HAP-1 (cell line): ENCODE results near the gene RNGTT.
"Not testable (repeated sequence)": the region's sequence is repeated elsewhere in the genome, so short reads cannot be mapped to it uniquely, and the experiment has no call there.

Experiments used
- DNase-seq, 2 experiments: peaks; one replicate each; pipeline ENCODE4 v3.0.0-alpha.2; 2016 to 2020; ENCODE audit warnings: low spot score in 2 of 2
- H3K27me3 ChIP-seq: fragments of 250-450 bp; sonication (Bioruptor Pico); 2 replicates; pipeline ENCODE4 v1.5.1; 2020; ENCODE audit warnings: low read depth, mild to moderate bottlenecking, moderate library complexity
- H3K36me3 ChIP-seq: fragments of 250-450 bp; sonication (Bioruptor Pico); replicated peaks from 2 replicates; pipeline ENCODE4 v1.5.1; 2020; ENCODE audit warnings: mild to moderate bottlenecking
- H3K4me1 ChIP-seq: fragments of 250-450 bp; sonication (Bioruptor Pico); 2 replicates; pipeline ENCODE4 v1.5.1; 2020; ENCODE audit warnings: mild to moderate bottlenecking
- H3K4me3 ChIP-seq: fragments of 250-450 bp; sonication (Bioruptor Pico); 2 replicates; pipeline ENCODE4 v1.5.1; 2020; ENCODE audit warnings: mild to moderate bottlenecking, moderate library complexity
- H3K9me3 ChIP-seq: fragments of 250-450 bp; sonication (Bioruptor Pico); 2 replicates; pipeline ENCODE4 v1.5.1; 2020; ENCODE audit warnings: mild to moderate bottlenecking, moderate library complexity
- in situ Hi-C: fragments of 300-500 bp; cut with MboI; formaldehyde crosslinking; loops from 3 replicates; pipeline ENCODE4 v1.14.3; 2020; ENCODE audit warnings: low sequenced_read_pairs, inconsistent platforms, mixed read lengths

RNGTT gene

DNA sequence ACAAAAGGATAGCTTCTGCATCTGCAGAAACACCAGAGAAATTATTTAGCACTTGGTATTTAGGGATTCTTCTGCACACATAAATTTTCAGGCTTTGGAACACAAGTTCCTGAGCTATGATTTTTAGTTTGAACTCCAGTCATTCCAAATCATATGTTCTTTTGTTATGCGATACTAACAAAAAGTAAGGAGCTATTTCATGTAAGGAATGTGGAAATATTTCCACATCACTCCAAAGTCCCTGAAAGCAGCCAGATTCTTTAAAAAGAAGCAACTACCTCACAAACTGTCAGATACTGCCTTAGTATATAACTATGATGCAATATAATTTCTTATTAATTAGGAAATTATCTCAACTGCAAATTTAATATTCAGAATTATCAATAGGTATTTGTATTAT, 106.9 kb downstream of the RNGTT start:
- no peaks in the 10 kb centered on the region for H3K36me3 ChIP-seq
- H3K4me1 ChIP-seq = peaks cover 9% of the 10 kb centered on the region
- no peaks in the 10 kb centered on the region for H3K9me3 ChIP-seq
- H3K27me3 ChIP-seq = no peaks in the 10 kb centered on the region
- in situ Hi-C loops = loop anchor here (25.0 kb wide), 1 partner anchor 919 kb away; no protein-coding TSS in a partner anchor
- no peak for DNase-seq
- H3K4me3 ChIP-seq = no peak overlapping the region

DNA sequence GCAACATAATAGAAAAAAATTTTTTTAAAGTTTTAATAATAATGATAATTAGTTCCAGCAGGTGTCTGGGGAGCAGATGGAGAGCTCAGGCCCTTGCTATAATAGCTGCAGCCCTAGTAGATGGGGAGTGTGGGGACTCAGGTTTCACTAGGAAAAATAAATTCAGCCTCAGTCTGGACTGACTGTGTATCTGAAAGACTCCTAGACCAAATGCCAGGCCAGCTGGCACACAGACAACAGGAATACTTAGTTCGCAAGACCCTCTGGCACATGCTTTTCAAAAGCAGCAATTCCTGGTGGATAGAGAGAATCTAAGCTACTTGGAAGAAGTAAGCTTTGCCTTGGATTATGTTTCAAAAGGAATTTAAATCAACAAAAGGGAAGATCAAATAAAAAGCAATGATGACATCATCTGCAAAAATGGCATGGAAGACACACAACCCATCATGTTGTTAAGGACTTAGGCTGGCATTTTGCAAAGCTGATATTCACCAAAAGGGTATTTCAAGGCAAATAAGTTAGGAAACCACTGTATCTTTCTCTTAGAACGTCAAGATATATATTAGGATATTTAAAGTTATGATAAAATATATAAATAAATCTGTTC, 107.8 kb downstream of the RNGTT start:
- DNase-seq = no peak

DNA sequence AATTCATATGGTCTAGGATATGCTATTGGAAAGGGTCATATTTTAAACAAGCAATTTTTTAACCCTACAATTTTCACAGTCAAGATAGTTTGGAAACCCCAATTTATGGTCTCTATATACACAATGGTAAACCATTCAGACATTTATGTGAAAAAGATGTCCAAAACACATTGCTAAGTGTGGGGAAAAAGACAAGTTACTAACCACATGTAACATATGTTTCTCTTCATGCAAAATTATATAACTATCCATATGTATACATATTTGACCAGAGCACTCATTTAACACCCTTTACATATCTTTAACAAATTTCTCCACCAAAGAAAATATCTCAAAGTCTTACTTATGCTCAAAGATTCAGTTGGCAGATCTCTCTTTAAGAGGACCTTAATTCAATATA, 110.6 kb downstream of the RNGTT start:
- Histone ChIP-seq H3K27me3 (no peaks in the 10 kb centered on the region), H3K4me1 (peaks cover 9% of the 10 kb centered on the region), H3K9me3 (no peaks in the 10 kb centered on the region), H3K36me3 (no peaks in the 10 kb centered on the region), H3K4me3 (no peak overlapping the region)
- DNase-seq = no peak
- in situ Hi-C loops = loop anchor here (25.0 kb wide), 1 partner anchor 915 kb away; no protein-coding TSS in a partner anchor

More for the DNA sequence above, 107.8 kb downstream of the RNGTT start:
- no peaks in the 10 kb centered on the region for H3K27me3 ChIP-seq
- H3K4me3 ChIP-seq = no peak overlapping the region
- H3K36me3 ChIP-seq = no peaks in the 10 kb centered on the region
- peaks cover 9% of the 10 kb centered on the region for H3K4me1 ChIP-seq
- in situ Hi-C loops = loop anchor here (25.0 kb wide), 1 partner anchor 918 kb away; no protein-coding TSS in a partner anchor
- no peaks in the 10 kb centered on the region for H3K9me3 ChIP-seq

DNA sequence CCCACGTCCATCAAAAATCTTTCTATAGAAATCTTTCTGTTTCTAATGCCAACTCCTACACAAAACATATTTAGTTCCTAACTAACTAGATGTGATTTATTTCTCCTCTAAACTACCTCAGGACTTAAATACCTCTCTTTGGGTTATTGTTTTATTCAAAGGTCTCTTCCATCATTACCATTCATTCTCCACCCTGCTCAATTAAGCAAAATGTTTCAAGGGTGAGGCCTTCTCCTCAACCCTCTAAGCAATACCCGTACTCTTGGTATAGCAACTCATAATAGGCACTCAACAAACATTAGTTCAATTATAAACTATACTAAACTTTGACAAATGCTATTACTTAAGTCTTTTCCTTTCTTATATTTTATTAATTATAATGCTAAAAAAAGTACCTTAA, 111.4 kb downstream of the RNGTT start:
- no peak overlapping the region for H3K4me3 ChIP-seq
- H3K4me1 ChIP-seq = peaks cover 9% of the 10 kb centered on the region
- in situ Hi-C loops = loop anchor here (25.0 kb wide), 1 partner anchor 915 kb away; no protein-coding TSS in a partner anchor
- H3K27me3 ChIP-seq = no peaks in the 10 kb centered on the region
- no peaks in the 10 kb centered on the region for H3K9me3 ChIP-seq
- H3K36me3 ChIP-seq = no peaks in the 10 kb centered on the region
- DNase-seq = no peak

DNA sequence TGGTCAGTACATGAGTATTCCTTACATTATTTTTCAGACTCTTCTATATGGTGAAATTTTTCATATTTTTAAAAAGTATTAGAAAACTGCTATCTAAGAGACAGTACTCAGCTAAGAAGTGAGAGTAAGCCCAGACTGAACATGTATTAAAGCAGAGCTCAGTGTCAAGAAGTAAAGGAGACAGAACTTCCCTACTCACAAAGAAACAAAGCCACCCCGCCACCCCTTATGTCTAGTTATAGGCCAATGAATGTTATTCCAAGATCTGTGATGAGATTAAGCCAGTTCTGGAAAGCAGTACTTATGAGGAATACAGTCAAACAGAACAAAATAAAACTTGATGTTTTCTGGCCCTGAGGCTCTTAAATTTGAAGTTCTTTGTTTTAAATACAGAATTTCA, 114.5 kb downstream of the RNGTT start:
- no peaks in the 10 kb centered on the region for H3K9me3 ChIP-seq
- no peaks in the 10 kb centered on the region for H3K36me3 ChIP-seq
- DNase-seq = peak; percentile 38 to 42
- H3K4me3 ChIP-seq = no peak overlapping the region
- no peaks in the 10 kb centered on the region; the same call in 1 of the 2 replicates for H3K4me1 ChIP-seq
- H3K27me3 ChIP-seq = no peaks in the 10 kb centered on the region
- in situ Hi-C loops = no loop called here

GRCh38 chr6:88843040-88843439, 120.4 kb downstream of the RNGTT start:
- DNase-seq = no peak
- in situ Hi-C loops = no loop called here
- Histone ChIP-seq H3K4me1 (no peaks in the 10 kb centered on the region), H3K4me3 (no peak overlapping the region), H3K9me3 (no peaks in the 10 kb centered on the region), H3K27me3 (no peaks in the 10 kb centered on the region), H3K36me3 (no peaks in the 10 kb centered on the region)

- in situ Hi-C loops = no loop called here
- no peak for DNase-seq
- no peaks in the 10 kb centered on the region for H3K9me3 ChIP-seq
- H3K36me3 ChIP-seq = no peaks in the 10 kb centered on the region
- no peak overlapping the region for H3K4me3 ChIP-seq
- H3K4me1 ChIP-seq = no peaks in the 10 kb centered on the region
- H3K27me3 ChIP-seq = no peaks in the 10 kb centered on the region
Measured at GRCh38 chr6:88842320-88842719, 121.1 kb downstream of the RNGTT start.

DNA sequence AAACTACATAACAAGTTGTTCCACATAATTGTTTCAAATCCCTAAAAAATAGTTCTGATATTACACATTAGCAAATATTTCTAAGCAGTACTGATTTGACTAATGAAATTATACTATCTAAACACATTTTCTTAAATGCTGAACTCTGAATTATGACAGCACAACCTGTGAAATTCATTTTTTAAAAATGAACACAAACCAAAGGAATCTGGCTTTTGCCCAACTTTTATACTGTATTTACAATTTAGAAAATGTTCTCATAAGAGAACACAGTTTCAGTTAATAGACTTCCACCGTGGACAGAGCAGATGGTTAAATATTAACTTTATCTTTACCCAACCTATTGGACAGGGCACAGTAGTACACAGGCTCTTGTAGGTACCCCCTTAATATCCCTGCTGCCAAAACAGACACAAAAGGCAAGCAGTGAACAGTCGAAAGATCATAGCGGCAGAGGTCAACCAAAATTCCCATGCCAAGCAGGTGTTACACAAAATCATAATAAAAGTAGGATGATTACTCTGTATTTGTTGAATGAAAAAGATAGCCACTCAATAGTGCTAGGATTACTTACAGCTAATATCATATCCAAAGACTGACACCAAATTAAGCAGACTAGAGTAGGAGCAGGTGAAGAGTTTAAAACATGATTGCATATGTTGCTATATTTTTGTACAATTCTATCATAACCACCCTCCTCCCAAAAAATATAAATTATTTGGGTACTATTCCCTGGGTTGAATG, 122.5 kb downstream of the RNGTT start:
- DNase-seq = no peak
- Histone ChIP-seq H3K4me1 (no peaks in the 10 kb centered on the region), H3K4me3 (no peak overlapping the region), H3K36me3 (no peaks in the 10 kb centered on the region), H3K27me3 (no peaks in the 10 kb centered on the region), H3K9me3 (peaks cover 2% of the 10 kb centered on the region; the same call in 1 of the 2 replicates)
- in situ Hi-C loops = no loop called here

DNA sequence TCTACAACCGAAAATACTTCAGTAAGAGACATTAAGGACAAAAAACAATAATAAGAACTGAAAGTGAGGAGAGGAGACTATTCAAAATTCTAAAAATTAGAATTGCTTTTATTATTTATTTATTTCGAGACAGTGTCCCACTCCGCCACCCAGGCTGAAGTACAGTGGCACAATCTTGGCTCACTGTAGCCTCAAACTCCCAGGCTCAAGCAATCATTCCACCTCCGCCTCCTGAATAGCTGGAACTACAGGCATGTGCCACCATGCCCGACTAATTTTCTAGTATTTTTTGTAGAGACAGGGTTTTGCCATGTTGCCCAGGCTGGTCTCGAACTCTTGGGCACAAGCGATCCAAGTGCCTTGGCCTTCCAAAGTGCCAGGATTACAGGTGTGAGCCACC, 123.1 kb downstream of the RNGTT start:
- H3K9me3 ChIP-seq = peaks cover 2% of the 10 kb centered on the region; the same call in 1 of the 2 replicates
- in situ Hi-C loops = no loop called here
- no peak for DNase-seq
- H3K27me3 ChIP-seq = no peaks in the 10 kb centered on the region
- no peaks in the 10 kb centered on the region for H3K36me3 ChIP-seq
- no peak overlapping the region for H3K4me3 ChIP-seq
- H3K4me1 ChIP-seq = no peaks in the 10 kb centered on the region

DNA sequence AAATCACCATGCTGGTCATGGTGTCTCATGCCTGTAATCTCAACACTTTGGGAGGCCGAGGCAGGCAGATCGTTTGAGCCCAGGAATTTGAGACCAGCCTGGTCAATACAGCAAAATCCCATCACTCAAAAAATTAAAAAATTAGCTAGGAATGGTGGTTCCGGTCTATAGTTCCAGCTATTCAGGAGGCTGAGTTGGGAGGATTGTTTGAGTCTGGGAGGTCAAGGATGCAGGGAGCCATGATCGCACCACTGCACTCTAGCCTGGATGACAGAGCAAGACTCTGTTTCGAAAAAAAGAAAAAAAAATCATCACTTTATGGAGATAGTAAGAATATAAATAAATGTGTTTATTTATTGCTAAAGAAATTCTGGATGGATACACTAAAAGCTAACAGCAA, 124.1 kb downstream of the RNGTT start:
- H3K36me3 ChIP-seq = no peaks in the 10 kb centered on the region
- H3K27me3 ChIP-seq = no peaks in the 10 kb centered on the region
- no peaks in the 10 kb centered on the region for H3K4me1 ChIP-seq
- H3K4me3 ChIP-seq = no peak overlapping the region
- in situ Hi-C loops = no loop called here
- peaks cover 2% of the 10 kb centered on the region; the same call in 1 of the 2 replicates for H3K9me3 ChIP-seq
- DNase-seq = no peak

DNA sequence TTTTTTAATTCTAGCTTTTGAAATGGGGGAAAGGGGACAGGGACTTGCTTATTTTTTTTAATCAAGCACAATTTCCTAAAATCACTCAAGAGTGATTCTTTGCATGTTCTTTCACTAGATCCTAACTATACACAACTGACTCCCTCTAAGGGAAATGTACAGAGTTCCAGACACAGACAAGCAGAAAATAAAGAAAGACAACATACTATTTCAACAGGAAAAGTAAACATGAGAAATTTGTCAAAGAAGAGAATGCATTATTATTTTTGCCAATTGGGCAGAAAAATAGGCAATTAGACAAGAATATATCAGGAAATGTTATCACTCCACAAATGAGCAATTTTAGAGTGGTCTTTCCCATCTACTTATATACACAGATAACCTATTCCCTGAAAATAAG, 128.2 kb downstream of the RNGTT start:
- no peak for DNase-seq
- Histone ChIP-seq H3K36me3 (no peaks in the 10 kb centered on the region), H3K4me3 (no peak overlapping the region), H3K4me1 (no peaks in the 10 kb centered on the region), H3K27me3 (no peaks in the 10 kb centered on the region), H3K9me3 (peaks cover 7% of the 10 kb centered on the region; the same call in 1 of the 2 replicates)
- in situ Hi-C loops = no loop called here

GRCh38 chr6:88833071-88833470, 130.3 kb downstream of the RNGTT start:
- H3K4me3 ChIP-seq, DNase-seq, in situ Hi-C loops, H3K36me3 ChIP-seq, H3K4me1 ChIP-seq, H3K9me3 ChIP-seq, H3K27me3 ChIP-seq: not testable (repeated sequence)

GRCh38 chr6:88827599-88827998, 135.8 kb downstream of the RNGTT start:
- in situ Hi-C loops = not testable (repeated sequence)

GRCh38 chr6:88825856-88826255, 137.6 kb downstream of the RNGTT start:
- in situ Hi-C loops = no loop called here
- no peaks in the 10 kb centered on the region for H3K9me3 ChIP-seq
- no peak for DNase-seq

More at GRCh38 chr6:88827599-88827998, 135.8 kb downstream of the RNGTT start:
- H3K4me3 ChIP-seq, DNase-seq, H3K27me3 ChIP-seq, H3K36me3 ChIP-seq, H3K9me3 ChIP-seq, H3K4me1 ChIP-seq: not testable (repeated sequence)

More at GRCh38 chr6:88825856-88826255, 137.6 kb downstream of the RNGTT start:
- no peak overlapping the region for H3K4me3 ChIP-seq
- no peaks in the 10 kb centered on the region for H3K27me3 ChIP-seq
- no peaks in the 10 kb centered on the region for H3K36me3 ChIP-seq
- peaks cover 8% of the 10 kb centered on the region for H3K4me1 ChIP-seq
